ENCODE data around the gene INHBE.
A peak's percentile ranks its signal among the peaks of the same experiment; 100 is the strongest.

DNA sequence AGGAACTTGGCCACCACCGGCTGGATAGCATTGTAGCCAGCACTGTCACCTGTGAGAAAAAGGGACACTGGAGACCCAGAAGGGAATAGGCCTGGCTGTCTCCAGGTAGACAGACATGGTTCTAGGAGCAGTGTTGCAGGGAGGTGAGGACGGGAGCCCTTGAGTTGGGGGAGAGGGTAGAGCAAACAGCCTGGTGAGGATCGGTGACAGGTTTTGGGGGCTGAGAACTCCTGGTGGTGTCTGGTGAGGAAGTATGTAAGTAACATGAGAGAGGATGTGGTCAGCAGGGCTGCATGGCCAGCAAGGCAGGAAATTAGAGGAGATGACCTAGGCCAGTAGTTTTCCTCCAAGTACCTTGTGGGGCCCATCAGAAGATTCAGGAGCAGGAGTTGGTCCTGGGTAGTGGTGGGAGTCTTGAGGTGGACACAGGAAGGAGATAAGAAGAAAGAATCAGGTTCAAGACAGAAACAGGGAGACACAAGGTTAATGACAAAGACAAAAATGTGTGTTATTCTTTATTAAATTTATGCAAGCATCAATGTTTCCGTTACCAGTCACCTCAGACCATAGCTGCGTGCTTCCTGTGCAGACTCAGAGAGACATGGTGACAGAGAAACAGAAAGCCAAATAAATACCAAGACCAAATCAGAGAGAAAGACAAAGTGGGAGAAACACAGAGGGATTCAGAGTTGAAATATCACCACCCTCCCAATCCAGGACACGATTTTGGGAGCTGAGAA lies 24.4 kb downstream of the INHBE start, which contains the start of gene ARHGAP9:
- TF ChIP-seq CTCF (IDR thresholded peaks at IDR 0.05) = no peak
- no peak for TF ChIP-seq EP300 (IDR thresholded peaks at IDR 0.05; ENCODE audit: low read depth)
- TF ChIP-seq POLR2A (IDR thresholded peaks at IDR 0.05) = peak; percentile 24

All from transverse colon (tissue), 3 donors.